ENCODE measurements around the gene OBP2B. TPM values are rescaled to one million over a fixed set of nuclear protein-coding genes. Genes with fewer than 3 reads are reported as not detected.

Gene OBP2B
- polyA plus RNA-seq, 1 donor from 2014 or later = not detected

Other genes starting within 250 kb of the OBP2B start
- not detected in 2 replicates for gene GFI1B, start 230.6 kb downstream of the OBP2B start, polyA plus RNA-seq
- 95.0 and 103 TPM in 2 replicates for gene GTF3C5, start 178.3 kb downstream of the OBP2B start, polyA plus RNA-seq
- 0.95 and 2.7 TPM in 2 replicates for gene CEL, start 147.3 kb downstream of the OBP2B start, polyA plus RNA-seq
- 174 and 253 TPM in 2 replicates for gene RALGDS, start 88.0 kb downstream of the OBP2B start, polyA plus RNA-seq
- gene GBGT1, start 45.3 kb downstream of the OBP2B start, polyA plus RNA-seq = not detected in 2 replicates
- gene ABO, start 66.0 kb upstream of the OBP2B start, polyA plus RNA-seq = not detected in 2 replicates
- gene SURF6, start 126.9 kb upstream of the OBP2B start, polyA plus RNA-seq = 20.7 and 21.8 TPM in 2 replicates
- gene MED22, start 138.9 kb upstream of the OBP2B start, polyA plus RNA-seq = 57.5 and 62.5 TPM in 2 replicates
- 1,931 and 1,987 TPM in 2 replicates for gene RPL7A, start 139.0 kb upstream of the OBP2B start, polyA plus RNA-seq
- 32.3 and 37.8 TPM in 2 replicates for gene SURF1, start 147.2 kb upstream of the OBP2B start, polyA plus RNA-seq
- 36.4 and 40.6 TPM in 2 replicates for gene SURF2, start 147.3 kb upstream of the OBP2B start, polyA plus RNA-seq
- 65.2 and 78.3 TPM in 2 replicates for gene SURF4, start 166.8 kb upstream of the OBP2B start, polyA plus RNA-seq
- gene STKLD1, start 167.1 kb upstream of the OBP2B start, polyA plus RNA-seq = 1.1 and 3.4 TPM in 2 replicates
- 15.0 and 16.1 TPM in 2 replicates for gene REXO4, start 208.8 kb upstream of the OBP2B start, polyA plus RNA-seq
- gene ADAMTS13, start 213.1 kb upstream of the OBP2B start, polyA plus RNA-seq = 13.5 and 24.8 TPM in 2 replicates

Measured in neural cell (in vitro differentiated cells).